Spleen (tissue), 11 donors: ENCODE data around the gene DHX34. TPM values are rescaled to one million over a fixed set of nuclear protein-coding genes. Genes with fewer than 3 reads are reported as not detected.

Experiments used
- DNase-seq: peaks from one replicate; pipeline ENCODE4 v3.0.0-alpha.2; 2020
- H3K27ac ChIP-seq, 8 donors: fragments of 200-600 bp; sonication (generic) in 7 of 8; 1 replicate in 4 of 8; 2 replicates in 4 of 8; pipeline versions ENCODE4 v1.5.0 to v1.8.0; 2016 to 2021; ENCODE audit warnings: inconsistent platforms in 4 of 8, mild to moderate bottlenecking in 4 of 8, moderate library complexity in 1 of 8
- H3K27me3 ChIP-seq, 7 donors: fragments of 200-600 bp; sonication (generic) in 6 of 7; replicated peaks in 1 of 7; 1 replicate in 4 of 7; 2 replicates in 3 of 7; pipeline versions ENCODE4 v1.5.0 to v1.8.0; 2016 to 2021; ENCODE audit warnings: inconsistent platforms in 3 of 7, mild to moderate bottlenecking in 1 of 7
- H3K36me3 ChIP-seq, 6 donors: fragments of 200-600 bp; sonication (generic) in 5 of 6; 1 replicate in 4 of 6; 2 replicates in 2 of 6; pipeline versions ENCODE4 v1.5.0 to v1.8.0; 2016 to 2021; ENCODE audit warnings: inconsistent platforms in 2 of 6
- H3K4me1 ChIP-seq, 6 donors: fragments of 200-600 bp; sonication (generic) in 5 of 6; 1 replicate in 3 of 6; 2 replicates in 3 of 6; pipeline versions ENCODE4 v1.5.0 to v1.8.0; 2016 to 2021; ENCODE audit warnings: inconsistent platforms in 3 of 6
- H3K4me3 ChIP-seq, 8 donors: fragments of 200-600 bp; sonication (generic) in 7 of 8; 1 replicate in 4 of 8; 2 replicates in 4 of 8; pipeline versions ENCODE4 v1.5.0 to v1.8.0; 2016 to 2021; ENCODE audit warnings: inconsistent platforms in 4 of 8, mild to moderate bottlenecking in 4 of 8, moderate library complexity in 2 of 8
- H3K9me3 ChIP-seq, 8 donors: fragments of 200-600 bp; sonication (generic) in 7 of 8; 1 replicate in 4 of 8; 2 replicates in 4 of 8; pipeline versions ENCODE4 v1.5.0 to v1.8.0; 2016 to 2021; ENCODE audit warnings: inconsistent platforms in 4 of 8
- POLR2A ChIP-seq, 3 donors: fragments of 450-650 bp; IDR thresholded peaks; one replicate each; pipeline ENCODE4 v1.5.1; 2017; ENCODE audit warnings: antibody characterized with exemption in 3 of 3, mild to moderate bottlenecking in 1 of 3
- POLR2AphosphoS5 ChIP-seq, 3 donors: sonication (generic); formaldehyde crosslinking; IDR thresholded peaks; one replicate each; pipeline ENCODE4 v1.5.1; 2017; ENCODE audit warnings: antibody characterized with exemption in 3 of 3
- WGBS, 5 donors: extraction: QIAGEN DNeasy Blood & Tissue Kit in 3 of 5; methylation state at CpG; one replicate each; pipeline versions ENCODE4 v1.1.5 to v1.1.7; 2013 to 2018; 5-methylcytosine and 5-hydroxymethylcytosine counted together
- intact Hi-C: fragments of 100-400 bp; cut with DNase I; formaldehyde crosslinking; loops from one replicate; pipeline ENCODE4 v1.15.0; 2023; ENCODE audit warnings: low total_unique reads
- polyA plus RNA-seq, 3 donors: library from polyadenylated mRNA; stranded (reverse); fragments of 200-250 nt; gene quantifications; one replicate each; pipeline ENCODE4 v1.2.1, GENCODE V29; 2013
- total RNA-seq, 7 donors: library from RNA; depleted of rRNA in 3 of 7; stranded (reverse); fragments of >200 nt in 3 of 7; fragmentation: NEBNext Ultra II Directional in 4 of 7; extraction: Animal tissue kit (Norgen Biotek cat#: 25700) in 4 of 7; gene quantifications; one replicate each; pipeline versions ENCODE4 v1.1.0 to v1.2.1, GENCODE V29; 2016 to 2021
- TF ChIP-seq, protein P1 (sequence below), 11 experiments: fragments of 200-600 bp in 7 of 11; fragments of 450-650 bp in 4 of 11; sonication (generic) in 4 of 11; IDR thresholded peaks in 8 of 11; conservative IDR thresholded peaks in 3 of 11; 1 replicate in 7 of 11; 2 replicates in 4 of 11; pipeline versions ENCODE4 v1.4.0 to v1.8.0; 2016 to 2021; ENCODE audit warnings: antibody characterized with exemption in 11 of 11, inconsistent platforms in 4 of 11, mild to moderate bottlenecking in 1 of 11
- donor health status: healthy with polysubstance abuse.
- donor health status: DM: no; HTN: no; CAD: no; lungs with moderate emphysema.
- donor health status: DM: no; HTN: no; CAD: no.
- donor health status: Bipolar disorder and iron deficiency.
- donor health status: healthy.
- donor health status: DM: no; HTN: no; CAD: no.
- donor health status: DM: yes; HTN: yes; CAD: no.

Gene DHX34
- total and polyA plus RNA-seq, 10 donors = 8.4 to 34.8 (median 22.5) TPM

DNA sequence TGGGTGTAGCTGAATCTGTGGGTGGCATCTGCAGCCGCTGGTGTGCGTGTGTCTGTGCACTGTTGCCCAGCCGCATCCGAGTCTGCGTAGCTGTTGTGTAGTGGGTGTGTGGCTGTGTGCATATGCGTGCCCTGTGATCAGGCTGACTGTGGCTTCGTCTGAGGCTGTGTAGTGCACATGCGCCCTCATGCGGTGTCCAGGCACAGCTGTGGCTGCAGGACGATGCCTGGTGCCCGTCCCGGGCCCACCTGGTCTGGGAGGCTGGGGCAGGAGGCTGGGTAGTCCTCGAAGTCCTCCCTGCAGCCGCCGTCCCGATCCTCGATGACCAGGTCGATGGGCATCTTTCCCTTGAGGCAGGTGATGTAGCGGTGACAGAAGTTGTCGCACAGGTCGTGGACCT, 65.4 kb downstream of the DHX34 start:
- WGBS, 5 donors = 70 to 77% (median 72%) methylated on average over 8 to 21 of the region's 21 CpGs
- peaks cover under 1 to 80% (median 35%) of the 10 kb centered on the region in 7 donors for H3K27me3 ChIP-seq
- H3K9me3 ChIP-seq = no peaks in the 10 kb centered on the region
- H3K4me3 ChIP-seq = no peak overlapping the region
- TF ChIP-seq POLR2A (IDR thresholded peaks at IDR 0.05) (no peak), POLR2AphosphoS5 (IDR thresholded peaks at IDR 0.05) (no peak)
- TF ChIP-seq, protein P1, sequence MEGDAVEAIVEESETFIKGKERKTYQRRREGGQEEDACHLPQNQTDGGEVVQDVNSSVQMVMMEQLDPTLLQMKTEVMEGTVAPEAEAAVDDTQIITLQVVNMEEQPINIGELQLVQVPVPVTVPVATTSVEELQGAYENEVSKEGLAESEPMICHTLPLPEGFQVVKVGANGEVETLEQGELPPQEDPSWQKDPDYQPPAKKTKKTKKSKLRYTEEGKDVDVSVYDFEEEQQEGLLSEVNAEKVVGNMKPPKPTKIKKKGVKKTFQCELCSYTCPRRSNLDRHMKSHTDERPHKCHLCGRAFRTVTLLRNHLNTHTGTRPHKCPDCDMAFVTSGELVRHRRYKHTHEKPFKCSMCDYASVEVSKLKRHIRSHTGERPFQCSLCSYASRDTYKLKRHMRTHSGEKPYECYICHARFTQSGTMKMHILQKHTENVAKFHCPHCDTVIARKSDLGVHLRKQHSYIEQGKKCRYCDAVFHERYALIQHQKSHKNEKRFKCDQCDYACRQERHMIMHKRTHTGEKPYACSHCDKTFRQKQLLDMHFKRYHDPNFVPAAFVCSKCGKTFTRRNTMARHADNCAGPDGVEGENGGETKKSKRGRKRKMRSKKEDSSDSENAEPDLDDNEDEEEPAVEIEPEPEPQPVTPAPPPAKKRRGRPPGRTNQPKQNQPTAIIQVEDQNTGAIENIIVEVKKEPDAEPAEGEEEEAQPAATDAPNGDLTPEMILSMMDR (IDR thresholded peaks at IDR 0.05 in 8 of 11, conservative IDR thresholded peaks at IDR 0.05 in 3 of 11) = no peak
- H3K4me1 ChIP-seq = peaks cover 0 to 23% (median 10%) of the 10 kb centered on the region in 6 donors
- H3K36me3 ChIP-seq = peaks cover 0 to 5% (median 0%) of the 10 kb centered on the region in 6 donors
- no peak overlapping the region for H3K27ac ChIP-seq
- intact Hi-C loops = no loop called here
- no peak for DNase-seq

DNA sequence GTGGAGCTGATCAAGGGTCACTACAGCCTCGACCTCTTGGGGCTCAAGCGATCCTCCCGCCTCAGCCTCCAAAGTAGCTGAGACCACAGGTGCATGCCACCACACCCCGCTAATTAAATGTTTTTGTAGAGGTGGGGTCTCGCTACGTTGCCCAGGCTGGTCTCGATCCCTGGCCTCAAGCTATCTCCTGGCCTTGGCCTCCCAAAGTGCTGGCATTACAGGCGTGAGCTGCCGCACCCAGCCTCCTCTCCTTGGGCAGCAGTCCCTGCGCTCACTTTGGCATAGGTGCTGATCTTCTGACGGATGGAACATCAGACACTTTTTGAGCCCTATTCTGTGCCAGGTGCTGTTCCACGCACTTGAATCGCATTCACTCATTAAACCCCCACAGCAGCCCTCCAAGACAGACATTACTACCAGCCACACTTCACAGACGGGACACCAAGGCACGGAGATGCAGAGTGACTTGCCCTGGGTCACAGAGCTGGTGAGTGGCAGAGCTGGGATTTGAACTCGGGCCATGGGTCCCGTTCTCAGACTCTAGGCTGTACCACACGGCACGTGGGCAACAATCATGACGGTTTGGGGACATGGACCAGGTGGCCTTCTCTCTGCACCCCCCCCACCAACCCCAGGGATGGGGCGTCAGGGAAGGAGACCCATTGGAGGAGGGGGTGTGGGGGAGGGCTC, 67.0 kb downstream of the DHX34 start:
- Histone ChIP-seq H3K36me3 (peaks cover 0 to 5% (median 0%) of the 10 kb centered on the region in 6 donors), H3K4me1 (peaks cover 0 to 38% (median 11%) of the 10 kb centered on the region in 6 donors), H3K27me3 (peaks cover 4 to 89% (median 49%) of the 10 kb centered on the region in 7 donors), H3K9me3 (no peaks in the 10 kb centered on the region), H3K27ac (no peak overlapping the region), H3K4me3 (no peak overlapping the region)
- intact Hi-C loops = no loop called here
- WGBS, 5 donors = 83 to 89% (median 87%) methylated on average over 21 of the region's 21 CpGs
- DNase-seq = no peak
- TF ChIP-seq POLR2AphosphoS5 (IDR thresholded peaks at IDR 0.05) (no peak), POLR2A (IDR thresholded peaks at IDR 0.05) (no peak)
- TF ChIP-seq, protein P1 (IDR thresholded peaks at IDR 0.05 in 8 of 11, conservative IDR thresholded peaks at IDR 0.05 in 3 of 11) = no peak

DNA sequence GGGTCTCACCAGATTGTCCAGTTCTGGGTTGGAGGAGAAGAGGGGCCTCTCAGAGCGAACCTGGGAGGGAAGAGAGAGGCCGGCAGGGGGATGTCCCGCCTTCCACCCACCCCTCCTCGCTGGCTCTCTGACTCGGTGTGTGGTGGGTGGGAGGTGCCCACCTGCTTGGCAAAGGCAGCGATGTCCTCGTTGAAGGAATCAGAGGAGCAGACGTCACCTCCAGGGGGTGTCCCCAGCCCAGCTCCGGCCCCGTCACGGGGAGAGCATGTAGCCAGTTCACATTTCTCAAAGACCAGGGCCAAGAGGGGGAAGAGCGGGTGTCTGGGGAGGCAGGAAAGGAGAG, 67.5 kb downstream of the DHX34 start:
- intact Hi-C loops = no loop called here
- peaks cover 4 to 94% (median 54%) of the 10 kb centered on the region in 7 donors for H3K27me3 ChIP-seq
- peaks cover 0 to 5% (median 0%) of the 10 kb centered on the region in 6 donors for H3K36me3 ChIP-seq
- H3K9me3 ChIP-seq = no peaks in the 10 kb centered on the region
- H3K27ac ChIP-seq = no peak overlapping the region
- peaks cover 0 to 42% (median 14%) of the 10 kb centered on the region in 6 donors for H3K4me1 ChIP-seq
- DNase-seq = no peak
- TF ChIP-seq, protein P1 (IDR thresholded peaks at IDR 0.05 in 8 of 11, conservative IDR thresholded peaks at IDR 0.05 in 3 of 11) = no peak
- TF ChIP-seq POLR2A (IDR thresholded peaks at IDR 0.05) (no peak), POLR2AphosphoS5 (IDR thresholded peaks at IDR 0.05) (no peak)
- H3K4me3 ChIP-seq = no peak overlapping the region
- WGBS, 5 donors = 30 to 54% (median 41%) methylated on average over 10 to 12 of the region's 12 CpGs

DNA sequence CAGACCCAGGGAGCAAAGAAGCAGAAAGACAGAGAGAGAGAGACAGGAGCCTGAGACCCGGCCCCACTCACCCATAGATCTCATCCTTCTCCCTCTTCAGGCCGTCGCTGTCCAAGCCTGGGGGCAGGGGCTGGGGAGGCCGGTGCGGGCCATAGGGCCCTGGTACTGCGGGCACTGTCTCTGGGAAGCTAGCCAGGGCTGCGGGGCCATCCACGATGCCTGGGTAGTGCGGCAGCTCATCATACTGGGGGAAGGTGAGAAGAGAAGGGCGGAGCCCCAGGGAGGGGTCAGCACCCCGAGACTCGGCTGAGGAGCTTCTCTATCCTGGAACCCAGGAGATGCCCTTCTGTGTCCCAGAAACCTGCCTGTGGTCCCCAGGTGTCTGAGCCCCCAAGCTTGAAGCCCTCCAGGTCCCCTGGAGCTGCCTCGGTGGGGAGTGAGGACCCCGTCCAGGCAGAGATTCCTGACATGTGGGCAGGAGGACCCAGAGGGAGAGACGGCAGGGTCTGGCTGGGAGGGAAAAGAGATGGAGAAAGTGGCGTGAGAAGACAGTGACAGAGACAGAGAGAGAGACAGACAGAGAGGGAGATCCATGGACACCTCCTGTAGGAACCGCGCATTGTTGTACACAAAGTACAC, 68.1 kb downstream of the DHX34 start:
- Histone ChIP-seq H3K27ac (no peak overlapping the region), H3K4me3 (no peak overlapping the region), H3K36me3 (peaks cover 0 to 5% (median 0%) of the 10 kb centered on the region in 6 donors), H3K4me1 (peaks cover 0 to 48% (median 14%) of the 10 kb centered on the region in 6 donors), H3K27me3 (peaks cover 4 to 100% (median 60%) of the 10 kb centered on the region in 7 donors), H3K9me3 (no peaks in the 10 kb centered on the region)
- intact Hi-C loops = no loop called here
- 13 to 31% (median 21%) methylated on average over 15 to 18 of the region's 18 CpGs for WGBS, 5 donors
- DNase-seq = no peak
- TF ChIP-seq POLR2A (IDR thresholded peaks at IDR 0.05) (no peak), POLR2AphosphoS5 (IDR thresholded peaks at IDR 0.05) (no peak)
